ENCODE results near the gene PDE4D.
A peak's percentile ranks its signal among the peaks of the same experiment; 100 is the strongest.

PDE4D gene

GRCh38 chr5:59171131-59171530 is 722.4 kb downstream of the PDE4D start:
- peak overlapping the region; percentile 53 for H2AFZ ChIP-seq (ENCODE audit: low read length, unreplicated experiment)

GRCh38 chr5:59169768-59170150 is 723.8 kb downstream of the PDE4D start:
- Histone ChIP-seq H3K4me1 (ENCODE audit: control insufficient read depth, insufficient read depth, low read length, unreplicated experiment) (peaks cover 11% of the 10 kb centered on the region), H3K27ac (ENCODE audit: low read depth, low read length) (no peak overlapping the region), H3K27me3 (ENCODE audit: insufficient read depth, low read length) (no peaks in the 10 kb centered on the region), H3K79me2 (ENCODE audit: control insufficient read depth, insufficient read depth, low read length, unreplicated experiment) (no peaks in the 10 kb centered on the region), H2AFZ (ENCODE audit: low read length, unreplicated experiment) (no peak overlapping the region), H3K36me3 (ENCODE audit: insufficient read depth, low read length) (no peaks in the 10 kb centered on the region), H3K4me3 (ENCODE audit: low read depth, low read length) (no peak overlapping the region)

More at GRCh38 chr5:59171131-59171530, 722.4 kb downstream of the PDE4D start:
- H3K4me1 ChIP-seq (ENCODE audit: control insufficient read depth, insufficient read depth, low read length, unreplicated experiment), result peaks cover 10% of the 10 kb centered on the region
- H3K27ac ChIP-seq (ENCODE audit: low read depth, low read length), result no peak overlapping the region
- no peaks in the 10 kb centered on the region for H3K36me3 ChIP-seq (ENCODE audit: insufficient read depth, low read length)
- H3K79me2 ChIP-seq (ENCODE audit: control insufficient read depth, insufficient read depth, low read length, unreplicated experiment), result no peaks in the 10 kb centered on the region
- H3K27me3 ChIP-seq (ENCODE audit: insufficient read depth, low read length), result no peaks in the 10 kb centered on the region
- no peak overlapping the region for H3K4me3 ChIP-seq (ENCODE audit: low read depth, low read length)

GRCh38 chr5:59169081-59169767 is 724.3 kb downstream of the PDE4D start:
- Histone ChIP-seq H3K4me3 (ENCODE audit: low read depth, low read length) (no peak overlapping the region), H3K27me3 (ENCODE audit: insufficient read depth, low read length) (no peaks in the 10 kb centered on the region), H3K4me1 (ENCODE audit: control insufficient read depth, insufficient read depth, low read length, unreplicated experiment) (peaks cover 14% of the 10 kb centered on the region), H3K36me3 (ENCODE audit: insufficient read depth, low read length) (no peaks in the 10 kb centered on the region), H2AFZ (ENCODE audit: low read length, unreplicated experiment) (no peak overlapping the region), H3K27ac (ENCODE audit: low read depth, low read length) (no peak overlapping the region), H3K79me2 (ENCODE audit: control insufficient read depth, insufficient read depth, low read length, unreplicated experiment) (no peaks in the 10 kb centered on the region)

- no peak overlapping the region for H3K4me3 ChIP-seq (ENCODE audit: low read depth, low read length)
- no peaks in the 10 kb centered on the region for H3K27me3 ChIP-seq (ENCODE audit: insufficient read depth, low read length)
- H3K36me3 ChIP-seq (ENCODE audit: insufficient read depth, low read length), result no peaks in the 10 kb centered on the region
- no peaks in the 10 kb centered on the region for H3K79me2 ChIP-seq (ENCODE audit: control insufficient read depth, insufficient read depth, low read length, unreplicated experiment)
- peaks cover 13% of the 10 kb centered on the region for H3K4me1 ChIP-seq (ENCODE audit: control insufficient read depth, insufficient read depth, low read length, unreplicated experiment)
- no peak overlapping the region for H3K27ac ChIP-seq (ENCODE audit: low read depth, low read length)
- H2AFZ ChIP-seq (ENCODE audit: low read length, unreplicated experiment), result no peak overlapping the region
Measured at GRCh38 chr5:59168067-59168466, 725.5 kb downstream of the PDE4D start.

- no peaks in the 10 kb centered on the region for H3K79me2 ChIP-seq (ENCODE audit: control insufficient read depth, insufficient read depth, low read length, unreplicated experiment)
- H3K4me3 ChIP-seq (ENCODE audit: low read depth, low read length), result peak overlapping the region; percentile 27; the same call in 1 of the 2 replicates
- H3K36me3 ChIP-seq (ENCODE audit: insufficient read depth, low read length), result no peaks in the 10 kb centered on the region
- H2AFZ ChIP-seq (ENCODE audit: low read length, unreplicated experiment), result peak overlapping the region; percentile 90
- H3K27me3 ChIP-seq (ENCODE audit: insufficient read depth, low read length), result no peaks in the 10 kb centered on the region
- H3K4me1 ChIP-seq (ENCODE audit: control insufficient read depth, insufficient read depth, low read length, unreplicated experiment), result peaks cover 13% of the 10 kb centered on the region
- peak overlapping the region; percentile 73 for H3K27ac ChIP-seq (ENCODE audit: low read depth, low read length)
Measured at GRCh38 chr5:59164041-59164830, 729.3 kb downstream of the PDE4D start.

- no peak overlapping the region for H3K27ac ChIP-seq (ENCODE audit: low read depth, low read length)
- H3K79me2 ChIP-seq (ENCODE audit: control insufficient read depth, insufficient read depth, low read length, unreplicated experiment), result no peaks in the 10 kb centered on the region
- no peak overlapping the region for H3K4me3 ChIP-seq (ENCODE audit: low read depth, low read length)
- no peak overlapping the region for H2AFZ ChIP-seq (ENCODE audit: low read length, unreplicated experiment)
- no peaks in the 10 kb centered on the region for H3K36me3 ChIP-seq (ENCODE audit: insufficient read depth, low read length)
- H3K27me3 ChIP-seq (ENCODE audit: insufficient read depth, low read length), result no peaks in the 10 kb centered on the region
- peaks cover 13% of the 10 kb centered on the region for H3K4me1 ChIP-seq (ENCODE audit: control insufficient read depth, insufficient read depth, low read length, unreplicated experiment)
Measured at GRCh38 chr5:59161221-59162105, 732.1 kb downstream of the PDE4D start.

GRCh38 chr5:59158637-59159391 is 734.7 kb downstream of the PDE4D start:
- Histone ChIP-seq H3K27ac (ENCODE audit: low read depth, low read length) (no peak overlapping the region), H3K4me1 (ENCODE audit: control insufficient read depth, insufficient read depth, low read length, unreplicated experiment) (peaks cover 4% of the 10 kb centered on the region), H3K4me3 (ENCODE audit: low read depth, low read length) (no peak overlapping the region), H3K36me3 (ENCODE audit: insufficient read depth, low read length) (no peaks in the 10 kb centered on the region), H3K79me2 (ENCODE audit: control insufficient read depth, insufficient read depth, low read length, unreplicated experiment) (no peaks in the 10 kb centered on the region), H3K27me3 (ENCODE audit: insufficient read depth, low read length) (no peaks in the 10 kb centered on the region), H2AFZ (ENCODE audit: low read length, unreplicated experiment) (no peak overlapping the region)

GRCh38 chr5:59158165-59158564 is 735.4 kb downstream of the PDE4D start:
- Histone ChIP-seq H3K27me3 (ENCODE audit: insufficient read depth, low read length) (no peaks in the 10 kb centered on the region), H3K79me2 (ENCODE audit: control insufficient read depth, insufficient read depth, low read length, unreplicated experiment) (no peaks in the 10 kb centered on the region), H2AFZ (ENCODE audit: low read length, unreplicated experiment) (no peak overlapping the region), H3K4me1 (ENCODE audit: control insufficient read depth, insufficient read depth, low read length, unreplicated experiment) (no peaks in the 10 kb centered on the region), H3K36me3 (ENCODE audit: insufficient read depth, low read length) (no peaks in the 10 kb centered on the region), H3K27ac (ENCODE audit: low read depth, low read length) (peak overlapping the region; percentile 20; the same call in 1 of the 2 replicates), H3K4me3 (ENCODE audit: low read depth, low read length) (no peak overlapping the region)

- Histone ChIP-seq H3K27me3 (ENCODE audit: insufficient read depth, low read length) (no peaks in the 10 kb centered on the region), H3K27ac (ENCODE audit: low read depth, low read length) (no peak overlapping the region), H3K4me1 (ENCODE audit: control insufficient read depth, insufficient read depth, low read length, unreplicated experiment) (no peaks in the 10 kb centered on the region), H3K36me3 (ENCODE audit: insufficient read depth, low read length) (no peaks in the 10 kb centered on the region), H3K79me2 (ENCODE audit: control insufficient read depth, insufficient read depth, low read length, unreplicated experiment) (no peaks in the 10 kb centered on the region), H3K4me3 (ENCODE audit: low read depth, low read length) (no peak overlapping the region), H2AFZ (ENCODE audit: low read length, unreplicated experiment) (no peak overlapping the region)
Measured at GRCh38 chr5:59157068-59157467, 736.5 kb downstream of the PDE4D start.

GRCh38 chr5:59152701-59153245 is 740.8 kb downstream of the PDE4D start:
- H3K79me2 ChIP-seq (ENCODE audit: control insufficient read depth, insufficient read depth, low read length, unreplicated experiment), result no peaks in the 10 kb centered on the region
- H3K4me1 ChIP-seq (ENCODE audit: control insufficient read depth, insufficient read depth, low read length, unreplicated experiment), result no peaks in the 10 kb centered on the region
- no peak overlapping the region for H3K4me3 ChIP-seq (ENCODE audit: low read depth, low read length)
- no peak overlapping the region for H3K27ac ChIP-seq (ENCODE audit: low read depth, low read length)
- no peaks in the 10 kb centered on the region for H3K27me3 ChIP-seq (ENCODE audit: insufficient read depth, low read length)
- no peaks in the 10 kb centered on the region for H3K36me3 ChIP-seq (ENCODE audit: insufficient read depth, low read length)
- no peak overlapping the region for H2AFZ ChIP-seq (ENCODE audit: low read length, unreplicated experiment)
